DND-41 (cell line): ENCODE data around the gene TMEM223.

Experiments
- ATAC-seq: fragments of 200-7000 bp; cut with Tn5 transposase; 3 replicates; pipeline ENCODE4 v1.9.1; 2021; ENCODE audit warnings: low read depth; ENCODE audit not compliant: insufficient read depth
- DNase-seq: peaks from one replicate; pipeline ENCODE4 v3.0.0-alpha.2; 2020
- H2AFZ ChIP-seq: 2 replicates; pipeline ENCODE4 v1.6.0; 2012; ENCODE audit warnings: low read depth, low read length
- H3K27ac ChIP-seq: 2 replicates; pipeline ENCODE4 v1.5.1; 2012; ENCODE audit warnings: low read length, inconsistent platforms
- H3K27me3 ChIP-seq: fragments of 200-600 bp; sonication (generic); 2 replicates; pipeline ENCODE4 v1.6.0; 2012; ENCODE audit warnings: low read length, mild to moderate bottlenecking, inconsistent platforms; ENCODE audit not compliant: insufficient read depth, poor library complexity
- H3K36me3 ChIP-seq: 2 replicates; pipeline ENCODE4 v1.5.1; 2012; ENCODE audit warnings: low read length, inconsistent platforms; ENCODE audit not compliant: insufficient read depth
- H3K4me1 ChIP-seq: 2 replicates; pipeline ENCODE4 v1.5.1; 2012; ENCODE audit warnings: mild to moderate bottlenecking, low read length; ENCODE audit not compliant: insufficient read depth
- H3K4me2 ChIP-seq: 2 replicates; pipeline ENCODE4 v1.6.0; 2012; ENCODE audit warnings: mild to moderate bottlenecking, moderate library complexity, low read length, inconsistent platforms; ENCODE audit not compliant: insufficient read depth
- H3K4me3 ChIP-seq, 2 experiments: fragments of 200-600 bp in 1 of 2; shearing (Covaris generic) in 1 of 2; 2 replicates each; pipeline ENCODE4 v1.5.1; 2012 to 2016; ENCODE audit warnings: inconsistent platforms in 2 of 2, low read length in 2 of 2, mild to moderate bottlenecking in 2 of 2, low read depth in 1 of 2, moderate library complexity in 1 of 2
- H3K79me2 ChIP-seq: 2 replicates; pipeline ENCODE4 v1.6.0; 2012; ENCODE audit warnings: low read length, inconsistent platforms; ENCODE audit not compliant: insufficient read depth
- H3K9ac ChIP-seq: 2 replicates; pipeline ENCODE4 v1.6.0; 2012; ENCODE audit warnings: low read depth, mild to moderate bottlenecking, inconsistent platforms, low read length, moderate library complexity
- H3K9me3 ChIP-seq: 2 replicates; pipeline ENCODE4 v1.5.1; 2012; ENCODE audit warnings: low read length, moderate library complexity, mild to moderate bottlenecking, inconsistent platforms; ENCODE audit not compliant: insufficient read depth, severe bottlenecking
- H4K20me1 ChIP-seq: 2 replicates; pipeline ENCODE4 v1.6.0; 2012; ENCODE audit warnings: low read length; ENCODE audit not compliant: insufficient read depth
- EZH2 ChIP-seq: IDR thresholded peaks from 3 replicates; pipeline ENCODE4 v1.6.1; 2012; ENCODE audit warnings: borderline replicate concordance, low read depth, mild to moderate bottlenecking, moderate library complexity, low read length, inconsistent platforms; ENCODE audit not compliant: severe bottlenecking
- TF ChIP-seq, protein P1 (sequence below): IDR thresholded peaks from 2 replicates; pipeline ENCODE4 v1.5.1; 2012; ENCODE audit warnings: borderline replicate concordance, low read length, moderate library complexity, mild to moderate bottlenecking; ENCODE audit not compliant: poor library complexity, severe bottlenecking; ENCODE audit errors: extremely low read depth

TMEM223 gene

GRCh38 chr11:62816557-62816956 is 24.8 kb upstream of the TMEM223 start:
- no peaks in the 10 kb centered on the region for H3K9me3 ChIP-seq
- DNase-seq (no peak), ATAC-seq (no peak)
- no peak for TF ChIP-seq EZH2
- TF ChIP-seq, protein P1, sequence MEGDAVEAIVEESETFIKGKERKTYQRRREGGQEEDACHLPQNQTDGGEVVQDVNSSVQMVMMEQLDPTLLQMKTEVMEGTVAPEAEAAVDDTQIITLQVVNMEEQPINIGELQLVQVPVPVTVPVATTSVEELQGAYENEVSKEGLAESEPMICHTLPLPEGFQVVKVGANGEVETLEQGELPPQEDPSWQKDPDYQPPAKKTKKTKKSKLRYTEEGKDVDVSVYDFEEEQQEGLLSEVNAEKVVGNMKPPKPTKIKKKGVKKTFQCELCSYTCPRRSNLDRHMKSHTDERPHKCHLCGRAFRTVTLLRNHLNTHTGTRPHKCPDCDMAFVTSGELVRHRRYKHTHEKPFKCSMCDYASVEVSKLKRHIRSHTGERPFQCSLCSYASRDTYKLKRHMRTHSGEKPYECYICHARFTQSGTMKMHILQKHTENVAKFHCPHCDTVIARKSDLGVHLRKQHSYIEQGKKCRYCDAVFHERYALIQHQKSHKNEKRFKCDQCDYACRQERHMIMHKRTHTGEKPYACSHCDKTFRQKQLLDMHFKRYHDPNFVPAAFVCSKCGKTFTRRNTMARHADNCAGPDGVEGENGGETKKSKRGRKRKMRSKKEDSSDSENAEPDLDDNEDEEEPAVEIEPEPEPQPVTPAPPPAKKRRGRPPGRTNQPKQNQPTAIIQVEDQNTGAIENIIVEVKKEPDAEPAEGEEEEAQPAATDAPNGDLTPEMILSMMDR, result no peak
- H3K4me1 ChIP-seq, result no peaks in the 10 kb centered on the region
- H2AFZ ChIP-seq, result no peak overlapping the region
- no peaks in the 10 kb centered on the region for H4K20me1 ChIP-seq
- no peaks in the 10 kb centered on the region for H3K27me3 ChIP-seq
- no peak overlapping the region for H3K9ac ChIP-seq
- H3K79me2 ChIP-seq, result no peaks in the 10 kb centered on the region
- H3K27ac ChIP-seq, result no peak overlapping the region
- H3K4me3 ChIP-seq, result no peak overlapping the region
- no peak overlapping the region for H3K4me2 ChIP-seq
- peaks cover 41% of the 10 kb centered on the region for H3K36me3 ChIP-seq

DNA sequence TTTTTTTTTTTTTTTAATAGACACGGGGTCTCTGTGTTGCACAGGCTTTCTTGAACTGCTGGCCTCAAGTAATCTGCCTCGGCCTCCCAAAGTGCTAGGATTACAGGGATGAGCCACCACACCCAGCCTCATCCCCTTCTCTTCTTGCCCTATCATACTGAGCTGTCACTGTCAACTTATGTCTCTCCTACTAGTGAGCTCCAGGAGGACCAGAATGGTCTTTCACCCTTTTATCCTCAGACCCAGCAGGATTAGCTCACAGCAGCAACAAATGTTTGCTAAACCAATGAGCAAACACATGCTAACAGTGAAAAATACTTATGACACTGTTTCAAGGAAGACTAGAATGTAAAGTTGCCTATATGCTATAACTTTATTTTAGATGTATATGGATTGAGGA is 19.9 kb upstream of the TMEM223 start:
- Histone ChIP-seq H3K9ac (no peak overlapping the region), H3K4me1 (peaks cover 2% of the 10 kb centered on the region), H3K27ac (no peak overlapping the region), H2AFZ (no peak overlapping the region), H3K36me3 (peaks cover 16% of the 10 kb centered on the region; the same call in 1 of the 2 replicates), H3K9me3 (no peaks in the 10 kb centered on the region), H3K27me3 (no peaks in the 10 kb centered on the region), H3K79me2 (no peaks in the 10 kb centered on the region), H3K4me3 (no peak overlapping the region), H4K20me1 (no peaks in the 10 kb centered on the region), H3K4me2 (no peak overlapping the region)
- DNase-seq (no peak), ATAC-seq (no peak)
- no peak for TF ChIP-seq EZH2
- TF ChIP-seq, protein P1, result no peak

DNA sequence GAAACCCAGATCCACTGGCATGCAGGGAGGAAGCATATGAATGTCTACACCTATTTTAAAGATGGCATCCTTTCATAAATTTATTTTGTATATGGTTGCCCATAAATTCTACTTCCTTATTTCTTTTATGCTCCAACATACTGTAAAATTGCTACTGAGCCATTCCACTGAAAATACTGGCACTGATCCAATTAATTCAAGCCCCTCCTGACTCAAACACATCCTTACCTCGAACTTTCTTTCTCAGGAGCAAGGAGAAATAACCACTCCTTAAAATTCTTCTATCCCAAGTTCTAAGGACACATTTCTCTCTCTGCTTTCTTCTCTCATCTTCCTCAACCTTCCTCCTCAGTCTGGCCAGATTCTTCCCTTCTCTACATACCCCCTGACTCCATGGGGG is 18.9 kb upstream of the TMEM223 start:
- no peak overlapping the region for H2AFZ ChIP-seq
- H3K4me3 ChIP-seq, result no peak overlapping the region
- H4K20me1 ChIP-seq, result no peaks in the 10 kb centered on the region
- H3K27ac ChIP-seq, result no peak overlapping the region
- H3K79me2 ChIP-seq, result no peaks in the 10 kb centered on the region
- no peak overlapping the region for H3K9ac ChIP-seq
- TF ChIP-seq, protein P1, result no peak
- no peak for TF ChIP-seq EZH2
- H3K36me3 ChIP-seq, result peaks cover 9% of the 10 kb centered on the region; the same call in 1 of the 2 replicates
- H3K4me2 ChIP-seq, result no peak overlapping the region
- H3K9me3 ChIP-seq, result no peaks in the 10 kb centered on the region
- no peak for DNase-seq
- ATAC-seq, result no peak
- no peaks in the 10 kb centered on the region for H3K27me3 ChIP-seq
- H3K4me1 ChIP-seq, result peaks cover 11% of the 10 kb centered on the region

DNA sequence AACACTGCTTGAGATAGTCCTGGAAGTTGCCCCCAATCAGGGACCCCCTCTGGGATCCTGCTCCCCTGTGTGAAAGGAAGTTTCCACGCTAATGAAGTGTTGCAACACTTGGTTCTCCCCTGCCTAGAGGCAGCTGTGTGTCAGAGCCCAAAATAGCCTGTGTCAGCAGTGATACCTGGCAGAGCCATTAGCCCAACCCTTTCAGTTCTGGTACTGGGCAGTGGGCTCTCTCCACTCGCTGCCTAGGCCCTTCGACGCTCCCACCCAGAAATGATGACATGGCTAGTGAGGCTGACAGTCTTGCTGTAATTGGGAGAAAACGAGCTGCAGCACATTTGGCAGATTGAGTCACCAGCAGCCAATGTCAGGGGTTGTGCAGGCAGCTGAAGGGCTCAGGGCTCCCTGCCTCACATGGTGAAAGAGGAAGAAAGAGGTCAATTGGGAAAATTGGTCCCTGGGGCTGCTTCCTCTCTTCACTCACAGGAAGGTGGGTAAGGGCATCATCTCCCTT is 14.9 kb upstream of the TMEM223 start:
- no peak for ATAC-seq
- Histone ChIP-seq H2AFZ (no peak overlapping the region), H3K4me3 (0 out of 4 replicates have a peak overlapping the region, but pooled peaks of 1 of the 2 experiments have one; percentile 73), H3K4me2 (peak overlapping the region; percentile 85), H3K36me3 (peaks cover 24% of the 10 kb centered on the region), H3K27ac (no peak overlapping the region; the same call in 1 of the 2 replicates), H3K79me2 (peaks cover 35% of the 10 kb centered on the region), H3K4me1 (peaks cover 29% of the 10 kb centered on the region), H3K9ac (no peak overlapping the region; the same call in 1 of the 2 replicates), H3K9me3 (no peaks in the 10 kb centered on the region), H4K20me1 (peaks cover 15% of the 10 kb centered on the region; the same call in 1 of the 2 replicates), H3K27me3 (no peaks in the 10 kb centered on the region)
- no peak for TF ChIP-seq EZH2
- TF ChIP-seq, protein P1, result no peak
- no peak for DNase-seq
